GM19240 (cell line): ENCODE data around the gene GNAQ.

Experiments used
- DNase-seq: peaks from one replicate; pipeline ENCODE4 v3.0.0; 2011; ENCODE audit warnings: low spot score; ENCODE audit not compliant: insufficient read length

GNAQ gene

DNA sequence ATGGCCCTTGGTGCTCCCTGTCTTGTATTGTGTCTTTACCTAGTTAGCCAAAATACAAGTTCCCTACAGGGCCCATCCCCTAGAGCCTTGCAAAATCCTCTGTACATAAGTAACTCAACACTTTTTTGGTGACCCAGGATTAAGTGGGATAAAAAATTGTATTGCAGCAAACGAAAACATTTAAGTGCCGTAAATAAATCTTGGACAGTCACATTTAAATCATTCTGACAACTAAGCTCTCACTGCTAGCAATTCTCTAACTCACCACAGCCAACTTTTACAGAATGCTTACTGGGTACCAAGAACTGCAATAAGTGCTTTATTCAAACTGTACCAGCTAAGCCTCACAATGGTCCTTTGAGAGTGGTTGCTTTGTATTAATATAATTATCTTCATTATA is 56.6 kb downstream of the GNAQ start:
- DNase-seq = no peak

DNA sequence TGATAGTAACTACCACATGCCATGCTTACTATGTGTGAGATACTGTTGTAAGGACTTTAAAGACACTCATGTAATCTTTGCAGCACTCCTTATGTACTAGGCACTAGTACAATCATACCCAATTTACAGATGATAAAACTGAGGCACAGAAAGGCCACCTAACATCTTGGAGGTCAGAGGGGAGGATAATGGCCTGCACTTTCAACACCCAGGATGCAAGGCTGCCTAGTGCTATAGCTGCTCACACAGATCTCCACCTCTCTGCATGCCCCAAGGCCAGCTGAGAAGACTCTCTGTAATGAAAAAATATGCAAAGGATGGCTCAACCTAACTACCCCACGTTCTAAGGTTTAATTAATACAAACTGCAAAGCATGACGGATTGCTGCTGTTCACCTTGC is 57.2 kb downstream of the GNAQ start:
- no peak for DNase-seq

DNA sequence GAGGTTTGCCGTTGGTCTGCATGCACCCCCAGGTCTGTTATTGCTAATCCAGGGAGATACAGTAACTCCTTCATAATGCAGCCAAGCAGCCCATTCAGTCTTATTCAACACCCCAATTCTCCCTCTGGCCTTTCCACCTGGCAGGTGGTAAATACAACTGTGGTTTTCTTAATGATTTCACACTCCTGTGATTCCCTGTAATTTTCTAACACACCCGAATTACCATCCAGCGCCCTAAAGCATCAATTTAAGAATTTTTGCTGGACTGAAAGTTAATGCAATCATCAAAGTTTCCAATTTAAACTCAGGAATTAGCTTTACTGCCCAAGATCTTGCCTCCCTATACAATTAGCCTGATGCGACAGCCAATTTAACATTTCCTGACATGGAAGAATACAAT is 62.5 kb downstream of the GNAQ start:
- no peak for DNase-seq

DNA sequence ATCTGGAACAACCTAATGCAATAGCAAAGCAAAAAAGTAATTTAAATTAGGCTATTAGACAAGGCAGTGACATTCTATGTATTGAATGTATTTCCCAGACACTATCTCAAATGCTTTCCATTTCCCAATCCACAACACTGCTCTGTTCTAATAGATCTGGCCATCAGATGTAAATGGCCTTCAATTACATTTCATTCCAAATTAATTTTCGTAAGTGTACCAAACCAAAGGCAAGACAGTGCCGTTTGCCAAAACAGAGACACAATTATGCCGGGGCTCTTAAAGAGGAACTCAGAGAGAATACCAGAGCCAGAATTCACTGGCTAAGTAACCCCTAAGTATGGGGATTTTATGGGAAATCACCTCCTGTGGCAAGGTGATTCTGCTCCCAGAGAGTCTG is 63.1 kb downstream of the GNAQ start:
- no peak for DNase-seq

DNA sequence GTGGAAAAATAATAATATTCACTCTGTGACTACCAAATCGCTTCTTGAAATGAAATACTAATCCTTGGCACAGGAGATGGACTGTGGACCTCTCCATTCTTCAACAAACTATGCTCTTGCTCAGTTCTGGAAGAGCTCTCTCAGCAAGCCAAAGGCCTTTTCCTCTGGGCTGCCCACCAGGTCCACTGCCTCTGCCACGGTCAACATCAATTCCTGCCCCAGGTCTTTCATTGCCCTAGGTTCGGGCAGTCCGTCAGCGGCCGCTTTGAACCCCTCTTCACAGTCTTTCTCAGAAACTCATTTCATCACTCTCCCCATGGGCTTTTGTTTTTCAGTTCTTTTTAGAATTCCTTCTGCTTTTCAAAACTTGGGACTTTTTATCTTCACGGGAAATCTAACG is 64.9 kb downstream of the GNAQ start:
- no peak for DNase-seq

DNA sequence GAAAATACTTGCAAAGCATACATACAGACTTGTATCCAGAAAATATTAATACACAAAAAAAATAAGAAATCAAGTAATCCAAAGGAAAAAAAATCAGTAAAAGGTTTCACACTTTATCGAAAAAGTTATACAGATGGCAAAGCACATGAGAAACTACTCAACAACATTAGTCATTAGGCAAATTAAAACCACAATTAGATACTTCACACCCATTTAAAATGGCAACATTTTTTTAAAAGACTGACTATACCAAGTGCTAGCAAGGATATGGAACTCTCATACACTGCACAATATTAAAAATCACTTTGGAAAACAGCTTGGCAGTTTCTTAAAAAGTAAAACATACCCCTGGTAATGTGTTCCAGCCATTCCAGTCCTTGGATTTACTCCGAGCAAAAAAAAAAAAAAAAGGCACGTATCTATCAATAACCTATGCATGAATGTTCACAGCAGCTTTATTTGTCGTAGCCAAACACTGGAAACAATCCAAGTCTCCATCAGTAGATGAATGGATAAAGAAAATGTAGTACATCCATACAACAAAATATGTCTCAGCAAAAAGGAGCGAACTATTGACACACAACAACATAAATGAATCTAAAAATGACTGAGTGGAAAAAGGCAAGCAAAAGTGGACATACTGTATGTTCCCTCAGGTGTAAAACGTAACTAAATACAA is 66.0 kb downstream of the GNAQ start:
- no peak for DNase-seq

DNA sequence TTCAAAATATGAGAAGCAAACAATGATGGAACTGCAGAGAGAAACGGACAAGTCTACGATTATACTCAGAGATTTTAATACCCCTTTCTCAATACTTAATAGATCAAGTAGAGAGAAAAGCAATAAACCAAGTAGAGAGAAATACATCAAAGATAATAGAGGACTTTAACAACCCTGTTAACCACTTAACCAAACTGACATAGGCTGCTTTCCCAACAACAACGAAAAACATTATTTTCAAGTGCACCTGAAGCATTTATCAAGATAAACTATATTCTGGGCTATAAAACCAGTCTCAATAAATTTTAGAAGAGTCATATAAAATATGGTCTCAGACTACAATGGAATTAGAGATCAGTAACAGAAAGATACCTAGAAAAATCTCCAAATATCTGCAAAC is 67.4 kb downstream of the GNAQ start:
- DNase-seq = no peak

DNA sequence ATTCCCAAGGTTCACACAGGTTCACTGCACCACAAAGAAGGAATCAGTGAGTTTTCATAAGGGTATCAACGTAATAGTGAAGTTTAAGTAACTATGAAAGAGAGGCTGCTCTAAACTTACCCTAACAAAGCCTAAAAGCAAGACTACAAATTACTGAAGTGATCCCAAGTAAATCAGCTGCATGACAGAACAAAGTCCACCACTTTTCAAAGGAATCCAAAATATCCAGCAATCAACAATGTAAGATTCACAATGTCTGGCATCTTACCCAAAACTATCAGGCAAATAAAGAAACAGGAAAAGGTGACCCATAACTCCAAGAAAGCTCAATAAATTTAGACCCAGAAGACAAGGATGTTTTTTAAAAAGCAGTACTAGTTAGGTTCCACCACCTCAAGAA is 70.1 kb downstream of the GNAQ start:
- no peak for DNase-seq

DNA sequence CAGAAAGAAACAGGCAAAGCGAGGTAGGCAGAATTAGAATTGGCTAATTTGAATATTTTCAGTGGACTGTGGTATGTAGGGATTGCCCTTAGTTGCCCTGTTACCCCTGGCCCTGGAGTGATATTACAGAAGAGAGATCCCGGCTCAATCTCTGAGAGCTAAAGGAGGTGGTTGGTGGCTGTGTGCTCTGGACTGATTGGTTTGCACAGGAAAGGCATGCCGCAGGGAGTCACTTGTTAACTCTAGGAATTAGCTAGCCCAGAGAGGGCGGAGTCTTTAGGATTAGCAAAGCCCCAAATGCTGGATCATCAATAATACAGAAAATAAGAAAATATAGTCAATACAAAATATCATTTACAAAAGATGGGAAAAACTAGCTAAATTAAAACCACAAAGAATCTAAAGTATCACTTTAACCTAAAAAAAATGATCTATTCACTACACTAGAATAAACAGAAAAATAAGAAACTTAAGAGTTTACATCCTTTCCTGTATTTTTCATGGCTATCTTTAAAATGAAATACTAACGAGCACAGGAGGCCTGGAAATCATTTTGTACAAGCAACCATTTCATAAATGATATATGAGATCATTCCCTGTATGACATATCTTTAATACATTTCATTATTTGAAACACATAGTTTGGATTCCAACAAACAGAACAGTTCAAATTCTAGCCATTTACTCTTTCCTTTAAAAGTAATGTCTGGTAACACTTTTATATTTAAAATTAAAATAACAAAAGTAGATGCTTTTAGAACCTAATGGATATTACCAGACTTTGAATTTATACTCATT is 71.1 kb downstream of the GNAQ start:
- no peak for DNase-seq

DNA sequence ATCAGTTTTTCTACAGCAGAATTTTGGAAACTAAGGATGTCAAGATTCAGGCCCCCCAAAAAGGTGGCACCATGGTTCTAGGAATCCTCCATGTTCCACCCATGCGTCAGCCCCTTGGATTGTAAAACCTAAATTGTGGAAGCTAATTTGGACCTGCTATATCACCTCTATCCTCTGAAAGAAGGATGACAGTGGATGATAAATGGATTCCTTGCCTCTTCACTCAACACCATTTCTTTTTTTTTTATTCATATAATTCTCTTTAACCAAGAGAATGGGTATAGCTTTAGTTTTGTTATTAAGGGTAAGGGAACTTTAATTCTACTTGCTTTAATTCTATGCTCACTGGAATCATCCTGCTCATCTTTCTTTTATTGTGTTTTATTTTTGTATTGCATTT is 71.8 kb downstream of the GNAQ start:
- DNase-seq = no peak

DNA sequence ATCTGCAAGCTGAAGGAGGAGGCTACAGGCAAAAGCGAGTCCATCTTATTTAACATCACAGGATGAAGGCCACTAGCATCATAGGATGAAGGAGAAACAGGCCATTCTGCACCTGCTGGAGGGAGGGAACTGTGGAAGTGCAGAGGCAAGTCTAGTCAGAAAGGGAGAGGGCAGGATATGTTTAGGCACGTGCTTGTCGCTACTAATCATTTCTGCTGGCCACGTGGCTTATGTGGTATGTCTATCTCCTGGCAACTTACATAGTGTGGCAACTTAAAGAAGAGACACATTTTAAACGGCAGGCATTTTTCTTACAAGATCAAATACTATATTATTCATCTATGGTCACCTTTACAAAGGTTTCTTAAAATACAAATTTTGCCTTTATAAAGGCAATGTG is 74.0 kb downstream of the GNAQ start:
- DNase-seq = no peak

DNA sequence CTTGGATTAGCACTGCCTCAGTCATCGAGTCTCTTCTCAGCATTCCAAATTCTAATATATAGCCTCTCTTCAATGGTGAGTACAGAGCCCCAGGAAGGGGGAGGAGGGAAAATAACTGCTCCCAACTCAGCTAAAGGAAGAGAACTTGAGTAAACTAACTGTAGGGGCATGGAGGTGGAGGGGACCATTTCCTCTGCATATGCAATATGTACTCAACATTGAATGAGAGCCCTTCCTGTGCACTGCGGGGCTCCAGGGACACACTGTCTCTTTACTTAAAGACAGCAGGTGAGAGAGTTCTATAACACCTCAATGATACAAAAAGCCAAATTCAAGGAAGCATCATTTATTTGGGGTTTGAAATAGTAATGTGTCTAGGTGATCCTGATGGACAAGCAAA is 75.1 kb downstream of the GNAQ start:
- no peak for DNase-seq

DNA sequence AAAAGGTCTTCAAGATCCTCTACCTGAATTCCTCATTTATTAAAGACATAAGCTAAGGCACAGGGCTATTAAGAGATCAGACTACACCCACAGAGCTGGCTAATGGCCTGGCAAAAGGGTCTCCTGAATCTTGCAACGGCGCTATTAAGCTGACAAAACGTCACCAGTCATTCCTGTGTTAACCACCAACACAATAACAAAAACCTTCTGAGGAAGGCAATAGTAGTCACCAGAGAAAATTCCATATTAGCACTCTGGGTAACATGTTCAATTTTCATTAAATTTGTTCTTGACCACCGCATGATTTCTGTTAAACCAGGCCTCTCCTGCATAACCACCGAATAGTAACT is 77.0 kb downstream of the GNAQ start:
- no peak for DNase-seq

DNA sequence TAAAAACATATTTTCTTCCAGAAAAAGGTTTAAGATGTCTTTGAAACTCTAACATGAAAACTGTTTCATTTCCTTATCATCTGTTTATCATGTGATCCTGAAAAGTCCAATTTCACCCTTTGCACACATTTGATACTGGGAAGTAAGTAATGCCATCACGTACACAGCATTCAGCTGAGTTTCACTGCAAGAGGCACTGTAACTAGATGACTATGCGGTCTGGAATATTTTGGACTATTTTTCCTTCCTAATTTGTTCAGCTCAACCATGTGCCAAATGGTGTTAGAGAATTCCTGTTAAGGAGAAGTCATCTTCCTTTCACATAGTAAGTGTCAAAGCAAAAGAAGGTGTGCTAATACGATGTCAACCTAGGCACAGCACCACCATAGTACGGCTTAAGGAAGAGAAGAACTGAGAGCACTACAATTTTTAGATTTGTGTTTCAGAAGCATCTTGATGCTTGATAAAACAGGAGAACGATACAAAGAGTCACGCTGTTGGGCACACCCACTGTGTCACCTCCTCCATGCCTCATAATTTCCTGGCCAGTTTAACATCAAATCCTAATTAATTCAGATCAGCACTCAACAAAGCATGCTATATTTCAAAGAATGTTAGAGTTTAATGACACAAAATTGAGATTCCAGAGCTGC is 77.5 kb downstream of the GNAQ start:
- DNase-seq = no peak

DNA sequence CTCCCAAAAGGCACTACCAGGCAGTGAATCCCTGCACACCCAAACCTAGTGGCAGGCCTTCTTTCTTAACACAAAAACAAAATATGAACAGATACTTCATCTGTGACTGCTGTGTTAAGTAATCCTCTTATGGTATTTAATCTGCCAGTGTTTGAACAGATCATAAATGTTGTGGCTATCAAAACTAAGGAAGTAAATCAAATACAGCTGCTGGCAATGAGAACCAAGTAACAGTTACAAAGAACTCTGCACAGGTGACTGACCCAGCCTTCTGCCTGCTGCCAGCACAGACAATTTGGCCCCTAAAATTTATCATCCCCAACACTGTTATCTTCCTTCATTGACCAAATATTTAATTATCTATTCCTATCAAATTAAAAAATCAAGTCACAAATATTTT is 78.0 kb downstream of the GNAQ start:
- no peak for DNase-seq

DNA sequence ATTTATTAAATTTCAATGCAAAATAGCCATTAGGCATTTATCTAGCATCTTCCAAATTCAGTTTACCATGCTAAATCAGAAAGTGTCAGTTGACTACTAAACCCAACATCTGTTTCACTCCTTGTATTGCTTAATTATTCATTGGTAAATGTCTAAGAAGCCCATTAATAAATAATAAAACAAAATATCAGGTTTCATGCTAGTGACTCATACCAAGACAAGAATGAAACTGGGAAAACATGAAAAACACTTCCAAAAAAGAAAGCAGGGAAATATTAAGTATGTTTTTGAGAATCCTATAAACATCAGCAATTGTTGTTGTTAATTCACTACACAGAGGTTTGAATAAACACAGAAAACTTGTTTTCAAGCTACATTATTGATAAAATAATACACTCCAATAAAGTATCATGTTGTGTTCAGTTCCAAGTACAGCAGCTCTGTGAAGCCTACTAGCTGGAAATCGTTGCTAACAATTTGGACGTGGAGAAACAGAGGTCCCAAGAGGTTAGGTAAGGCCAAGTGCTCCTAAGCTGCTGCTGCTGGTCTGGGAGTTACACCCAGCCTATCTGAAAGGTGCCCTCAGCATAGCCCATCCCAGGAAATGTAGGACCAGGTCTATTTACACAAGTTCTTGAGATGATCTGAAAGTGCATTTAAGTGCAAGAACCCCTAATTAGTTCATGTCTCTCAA is 78.8 kb downstream of the GNAQ start:
- no peak for DNase-seq

DNA sequence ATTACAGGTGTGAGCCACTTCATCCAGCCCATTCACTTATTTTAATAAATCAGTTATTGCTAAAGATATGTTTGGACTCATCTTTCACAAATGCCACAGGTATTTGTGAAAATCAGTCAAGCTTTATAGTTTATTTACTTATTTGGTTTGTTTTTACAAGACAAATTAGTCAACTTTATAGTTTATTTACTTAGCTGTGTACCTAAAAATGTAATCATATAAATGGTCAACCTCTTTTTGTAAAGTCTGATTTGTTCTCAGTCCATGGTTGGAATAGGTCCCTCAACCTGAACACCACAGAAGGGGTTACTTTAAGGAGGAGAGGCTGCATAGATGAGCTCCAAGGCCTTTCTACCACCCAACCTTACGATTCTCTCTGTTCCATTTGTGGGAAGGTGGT is 80.2 kb downstream of the GNAQ start:
- DNase-seq = no peak

DNA sequence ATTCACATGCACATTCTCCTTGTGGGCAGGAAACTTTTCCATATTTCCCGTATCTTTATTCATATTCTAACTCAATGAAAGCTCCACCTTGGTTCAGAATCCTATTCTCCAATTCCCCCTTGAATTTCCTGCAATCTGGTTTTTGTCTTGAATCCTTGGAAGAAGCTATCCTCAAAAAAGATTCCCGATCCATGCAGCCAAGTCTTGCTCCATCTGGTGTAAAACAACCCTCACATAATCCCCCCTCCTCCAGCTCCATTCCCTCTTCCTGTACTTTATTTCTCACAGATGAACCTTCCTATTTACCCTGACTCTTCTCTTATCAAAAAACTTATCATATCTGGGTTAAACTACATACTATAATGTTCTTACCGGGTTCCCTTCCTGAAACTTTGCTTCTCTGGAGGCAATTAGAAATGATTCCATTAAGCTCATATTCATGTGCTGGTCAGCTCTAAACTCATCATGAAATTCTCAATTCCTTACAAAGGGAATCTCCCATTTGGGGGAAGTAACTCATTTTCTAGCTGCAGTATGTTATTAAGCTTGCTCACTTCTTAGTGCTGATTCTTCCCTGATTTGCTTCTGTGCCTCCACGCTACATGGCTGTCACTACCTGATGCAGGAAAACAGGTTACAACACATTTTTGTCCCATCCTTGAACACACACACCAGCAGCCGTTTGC is 81.7 kb downstream of the GNAQ start:
- DNase-seq = no peak

DNA sequence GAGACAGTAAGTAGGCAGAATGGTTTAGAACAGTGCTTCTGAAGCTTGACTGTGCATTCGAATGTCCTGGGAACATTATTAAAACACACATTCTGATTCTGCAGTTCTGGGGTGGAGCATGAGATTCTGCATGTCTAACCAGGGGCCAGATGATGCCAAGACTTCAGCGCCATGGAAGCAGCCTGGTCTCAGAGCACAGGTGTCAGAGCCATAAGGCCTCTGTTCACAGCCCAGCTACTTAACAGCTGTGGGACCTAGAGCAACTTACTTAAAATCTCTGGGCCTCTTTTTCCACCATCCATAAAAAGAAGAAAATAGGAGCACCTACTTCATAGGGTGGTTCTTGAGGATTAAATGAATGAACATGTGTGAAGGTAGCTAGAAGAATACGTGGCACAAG is 84.0 kb downstream of the GNAQ start:
- DNase-seq = no peak

DNA sequence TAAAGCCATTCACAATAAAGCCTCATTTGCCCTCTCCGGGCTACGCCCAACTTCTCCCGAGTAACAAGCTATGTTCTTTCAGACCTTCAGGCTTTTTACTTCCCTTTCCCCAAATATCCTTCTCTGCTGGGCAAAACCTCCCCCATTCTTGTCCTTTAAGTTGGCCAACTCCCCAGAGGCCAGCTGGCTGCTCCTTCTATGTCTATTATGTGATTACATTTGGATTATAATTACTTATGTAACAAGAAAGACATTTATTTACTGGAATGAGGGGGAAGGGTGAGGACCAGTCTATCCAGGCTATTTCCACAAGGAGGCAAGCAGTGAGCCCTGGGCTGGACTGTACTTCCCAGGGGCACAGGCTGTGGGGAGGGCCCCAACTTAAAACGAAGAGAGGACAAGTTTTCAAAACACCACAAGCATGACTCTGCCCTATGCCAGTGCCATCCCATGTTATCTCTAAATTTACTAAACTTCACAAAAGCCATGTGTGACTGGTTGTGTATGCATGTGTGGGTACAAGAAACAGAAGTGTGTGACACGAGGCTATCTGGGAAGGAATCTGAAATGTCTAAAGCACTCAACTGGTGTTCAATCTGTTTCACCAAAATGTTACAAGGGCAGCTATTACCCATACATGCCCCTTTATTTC is 84.5 kb downstream of the GNAQ start:
- no peak for DNase-seq

DNA sequence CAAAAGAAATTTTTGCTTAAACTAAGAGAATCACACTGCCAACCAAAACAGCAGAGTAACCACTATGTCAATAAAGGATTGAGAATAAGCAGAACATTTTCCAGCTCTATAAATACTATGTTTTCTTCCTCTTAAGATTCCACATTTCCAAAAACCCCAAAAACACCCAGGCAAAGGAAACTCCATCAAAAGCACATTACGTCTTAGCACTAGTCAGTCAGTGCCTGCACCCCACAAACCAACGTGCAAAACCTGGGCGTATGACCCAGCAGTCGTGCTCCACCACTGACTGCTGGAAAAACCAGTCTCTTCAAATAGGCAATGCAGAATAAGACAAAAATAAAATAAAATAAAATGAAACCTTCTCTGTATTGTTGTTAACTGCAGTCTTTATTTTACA is 85.3 kb downstream of the GNAQ start:
- DNase-seq = no peak
